Lower leg skin (tissue), 3 donors: Measurements from ENCODE around the gene STAT5B.

Experiments used
- CTCF ChIP-seq, 3 donors: fragments of 450-650 bp; IDR thresholded peaks; one replicate each; pipeline ENCODE4 v1.5.1; 2016; ENCODE audit warnings: antibody characterized with exemption in 3 of 3, mild to moderate bottlenecking in 3 of 3, moderate library complexity in 2 of 3
- POLR2A ChIP-seq, 2 donors: fragments of 450-650 bp; IDR thresholded peaks; one replicate each; pipeline ENCODE4 v1.6.1; 2016 to 2017; ENCODE audit warnings: antibody characterized with exemption in 2 of 2, mild to moderate bottlenecking in 1 of 2, moderate library complexity in 1 of 2

- no peak for TF ChIP-seq CTCF (IDR thresholded peaks at IDR 0.05)
- no peak for TF ChIP-seq POLR2A (IDR thresholded peaks at IDR 0.05)
These were observed 78.5 kb downstream of the STAT5B start for GRCh38 chr17:42197564-42198156.
